Endothelial cell of umbilical vein (primary cell): ENCODE data around the gene INPP5B. TPM values are rescaled to one million over a fixed set of nuclear protein-coding genes. Genes with fewer than 3 reads are reported as not detected.

Source experiments
- BruUV-seq: library from RNA; stranded (reverse); fragments of 400-500 nt; replicated peaks from 2 replicates; lab custom pipeline; 2021; lab: Mats Ljungman, UMichigan
- CTCF ChIA-PET: fragments of 300-600, 350-600 bp; sonication (Branson Sonifier 250); formaldehyde crosslinking; loops from one replicate; lab custom pipeline; 2021; ENCODE audit warnings: antibody characterized with exemption, inconsistent platforms; lab: Charles Lee
- POLR2A ChIA-PET: fragments of 300-600, 350-600 bp; sonication (Branson Sonifier 250); formaldehyde crosslinking; loops from one replicate; lab custom pipeline; 2021; ENCODE audit warnings: antibody characterized with exemption, inconsistent platforms; lab: Charles Lee
- DNase-seq: peaks from one replicate; pipeline ENCODE4 v3.0.0-alpha.2; 2011; ENCODE audit warnings: low read depth, low spot score
- FAIRE-seq: peaks from 2 replicates; lab custom pipeline; 2011; peaks lifted over from hg19 to GRCh38; lab: Jason Lieb, UNC
- H2AFZ ChIP-seq: 2 replicates; pipeline ENCODE4 v1.6.0; 2012; ENCODE audit warnings: low read depth, low read length, control low read depth, inconsistent platforms
- H3K27ac ChIP-seq: 2 replicates; pipeline ENCODE4 v1.5.1; 2011; ENCODE audit warnings: low read depth, mild to moderate bottlenecking, control low read depth, low read length, moderate library complexity; ENCODE audit not compliant: insufficient read depth
- H3K27me3 ChIP-seq, 2 experiments: 2 replicates each; pipeline versions ENCODE4 v1.6.0 to v1.6.1; 2011; ENCODE audit warnings: low read length in 2 of 2, mixed read lengths in 1 of 2; ENCODE audit not compliant: control insufficient read depth in 2 of 2, insufficient read depth in 2 of 2
- H3K36me3 ChIP-seq, 2 experiments: 2 replicates in 1 of 2; 3 replicates in 1 of 2; pipeline ENCODE4 v1.5.1; 2011; ENCODE audit warnings: low read length in 2 of 2, mild to moderate bottlenecking in 1 of 2, moderate library complexity in 1 of 2; ENCODE audit not compliant: control insufficient read depth in 2 of 2, insufficient read depth in 2 of 2; ENCODE audit errors: extremely low read depth in 1 of 2
- H3K4me1 ChIP-seq: 3 replicates; pipeline ENCODE4 v1.5.1; 2011; ENCODE audit warnings: mild to moderate bottlenecking, low read length; ENCODE audit not compliant: control insufficient read depth, insufficient read depth; ENCODE audit errors: extremely low read depth
- H3K4me2 ChIP-seq: 2 replicates; pipeline ENCODE4 v1.6.1; 2011; ENCODE audit warnings: low read length, control low read depth, mixed read lengths; ENCODE audit not compliant: insufficient read depth
- H3K4me3 ChIP-seq, 3 experiments: fragments of 200-600 bp in 1 of 3; sonication (generic), shearing (Covaris generic) in 1 of 3; replicated peaks in 1 of 3; 2 replicates each; pipeline ENCODE4 v1.5.1; 2011 to 2016; ENCODE audit warnings: control low read depth in 3 of 3, low read length in 3 of 3, mild to moderate bottlenecking in 2 of 3, inconsistent platforms in 1 of 3, low read depth in 1 of 3, moderate library complexity in 1 of 3; ENCODE audit not compliant: insufficient read depth in 1 of 3
- H3K79me2 ChIP-seq: 2 replicates; pipeline ENCODE4 v1.6.0; 2012; ENCODE audit warnings: low read length, inconsistent platforms; ENCODE audit not compliant: control insufficient read depth, insufficient read depth
- H3K9ac ChIP-seq: replicated peaks from 2 replicates; pipeline ENCODE3; 2011; ENCODE audit warnings: low read length, control low read depth; ENCODE audit not compliant: insufficient read depth; ENCODE audit errors: extremely low read depth
- H3K9me1 ChIP-seq: replicated peaks from 3 replicates; pipeline ENCODE4 v1.6.0; 2011; ENCODE audit warnings: mild to moderate bottlenecking, low read length; ENCODE audit not compliant: control insufficient read depth, insufficient read depth; ENCODE audit errors: extremely low read depth
- H3K9me3 ChIP-seq: replicated peaks from 2 replicates; pipeline ENCODE4 v1.5.1; 2012; ENCODE audit warnings: low read length, inconsistent platforms; ENCODE audit not compliant: control insufficient read depth, insufficient read depth
- H4K20me1 ChIP-seq: replicated peaks from 2 replicates; pipeline ENCODE3; 2011; ENCODE audit warnings: mild to moderate bottlenecking, low read length; ENCODE audit not compliant: control insufficient read depth, insufficient read depth; ENCODE audit errors: extremely low read depth
- CTCF ChIP-seq, 2 donors: IDR thresholded peaks; 1 replicate in 1 of 2; 2 replicates in 1 of 2; pipeline ENCODE4 v1.5.1; 2011; ENCODE audit warnings: low read length in 2 of 2, mild to moderate bottlenecking in 2 of 2, moderate library complexity in 2 of 2, control low read depth in 1 of 2, inconsistent platforms in 1 of 2, low read depth in 1 of 2; ENCODE audit not compliant: insufficient read depth in 1 of 2; ENCODE audit errors: extremely low read depth in 1 of 2
- EZH2 ChIP-seq: IDR thresholded peaks from 2 replicates; pipeline ENCODE4 v1.6.1; 2012; ENCODE audit warnings: borderline replicate concordance, low read depth, mild to moderate bottlenecking, moderate library complexity, low read length, inconsistent platforms; ENCODE audit not compliant: severe bottlenecking
- FOS ChIP-seq: IDR thresholded peaks from 2 replicates; pipeline ENCODE4 v1.6.1; 2011; ENCODE audit warnings: mild to moderate bottlenecking, low read length, moderate library complexity, borderline replicate concordance; ENCODE audit not compliant: insufficient read depth
- GATA2 ChIP-seq: IDR thresholded peaks from 2 replicates; pipeline ENCODE4 v1.7.0; 2011; ENCODE audit warnings: low read depth, mild to moderate bottlenecking, moderate library complexity, mixed read lengths, low read length; ENCODE audit not compliant: insufficient read length, insufficient read depth
- JUN ChIP-seq: IDR thresholded peaks from 2 replicates; pipeline ENCODE4 v1.6.1; 2011; ENCODE audit warnings: borderline replicate concordance, low read depth; ENCODE audit not compliant: insufficient read length, insufficient read depth
- MAX ChIP-seq: IDR thresholded peaks from 2 replicates; pipeline ENCODE4 v1.6.1; 2011; ENCODE audit not compliant: insufficient read depth, insufficient read length
- MYC ChIP-seq: IDR thresholded peaks from one replicate; pipeline ENCODE4 v1.6.1; 2011; ENCODE audit warnings: mild to moderate bottlenecking, low read depth, low read length
- POLR2A ChIP-seq: IDR thresholded peaks from 2 replicates; pipeline ENCODE4 v1.6.1; 2012; ENCODE audit warnings: low read depth, mild to moderate bottlenecking, control low read depth, low read length
- POLR2AphosphoS5 ChIP-seq: IDR thresholded peaks from 2 replicates; pipeline ENCODE4 v1.6.1; 2012; ENCODE audit warnings: low read depth, mild to moderate bottlenecking, control low read depth, low read length, moderate library complexity; ENCODE audit not compliant: insufficient read depth
- dilution Hi-C: fragments of 300-500 bp; cut with MboI; formaldehyde crosslinking; loops from one replicate; pipeline ENCODE4 v1.15.0; 2019; ENCODE audit warnings: low sequenced_read_pairs; ENCODE audit not compliant: extremely low pct_ligation_motif_present
- intact Hi-C: fragments of 100-400 bp; cut with micrococcal nuclease; formaldehyde crosslinking; loops from one replicate; pipeline ENCODE4 v1.10.0; 2022
- polyA plus RNA-seq, 4 experiments: library from polyadenylated mRNA; depleted of rRNA in 3 of 4; stranded (reverse) in 3 of 4; unstranded in 1 of 4; fragments of >200 nt; gene quantifications; 2 replicates each; pipeline versions ENCODE4 v1.2.1 to v1.2.3, GENCODE V29; 2011 to 2012; ENCODE audit warnings: missing spikeins in 1 of 4
- total RNA-seq: library from RNA; stranded (reverse); gene quantifications from 2 replicates; pipeline ENCODE4 v1.2.3, GENCODE V29; 2021

The INPP5B gene
- total and polyA plus RNA-seq, 2 donors (not counting 3 experiments of a cell fraction or from before 2014, with no cell fraction given), result 7.4 to 14.7 TPM

GRCh38 chr1:37850352-37850955 is 96.4 kb downstream of the INPP5B start:
- ChIA-PET POLR2A (no interaction called here), CTCF (interaction anchor here (3.0 kb wide), 1 partner anchor 9 kb away, joined by 21 read pairs; the partner anchor contains the start of gene MTF1)
- FAIRE-seq, result peak; percentile 64

More at GRCh38 chr1:37850352-37850955, 96.4 kb downstream of the INPP5B start:
- no peak overlapping the region for H3K9ac ChIP-seq
- TF ChIP-seq MAX (no peak), JUN (no peak), CTCF (IDR thresholded peaks at IDR 0.05; ENCODE audit: extremely low read depth in 1 of 2, insufficient read depth in 1 of 2, low read depth in 1 of 2, low read length in 2 of 2) (no peak), POLR2AphosphoS5 (no peak), POLR2A (no peak), GATA2 (no peak), EZH2 (no peak), MYC (no peak), FOS (no peak)
- no peaks in the 10 kb centered on the region for H3K27me3 ChIP-seq
- H3K27ac ChIP-seq, result no peak overlapping the region
- H3K9me1 ChIP-seq, result no peaks in the 10 kb centered on the region
- peaks cover 14% of the 10 kb centered on the region for H3K4me1 ChIP-seq
- peak; percentile 13 for DNase-seq
- no peak overlapping the region for H3K4me2 ChIP-seq
- no peak overlapping the region for H2AFZ ChIP-seq
- intact Hi-C loops (no loop called here), dilution Hi-C loops (no loop called here)
- no peak overlapping the region for H3K4me3 ChIP-seq
- no TSS peak for BruUV-seq
- H3K79me2 ChIP-seq, result peaks cover 58% of the 10 kb centered on the region
- H3K36me3 ChIP-seq, result peaks cover 1 to 2% of the 10 kb centered on the region in 2 experiments
- peaks cover 2% of the 10 kb centered on the region for H4K20me1 ChIP-seq
- no peaks in the 10 kb centered on the region for H3K9me3 ChIP-seq
